GM12878 (cell line): ENCODE results near the gene MAB21L3. TPM values are rescaled to one million over a fixed set of nuclear protein-coding genes. Genes with fewer than 3 reads are reported as not detected.
A peak's percentile ranks its signal among the peaks of the same experiment; 100 is the strongest.

Experiments
- ATAC-seq: fragments of 200-7000 bp; cut with Tn5 transposase; 3 replicates; pipeline ENCODE4 v1.9.1; 2020; ENCODE audit warnings: mild to moderate bottlenecking, moderate library complexity
- BruUV-seq: library from RNA; stranded (reverse); fragments of 400-500 nt; replicated peaks from 2 replicates; lab custom pipeline; 2021; lab: Mats Ljungman, UMichigan
- CTCF ChIA-PET: fragments of 300-600 bp; sonication (Branson Sonifier 250); formaldehyde crosslinking; extraction: SDS; loops from one replicate; lab custom pipeline; 2021; ENCODE audit warnings: inconsistent platforms; lab: Yijun Ruan, JAX
- POLR2A ChIA-PET: fragments of 350-600 bp; formaldehyde crosslinking; extraction: SDS; loops from one replicate; lab custom pipeline; 2021; ENCODE audit warnings: inconsistent platforms; lab: Charles Lee
- RAD21 ChIA-PET: fragments of 300-600 bp; sonication (Branson Sonifier 250); formaldehyde crosslinking; loops from one replicate; lab custom pipeline; 2023; ENCODE audit warnings: antibody characterized with exemption; ENCODE audit not compliant: unreplicated experiment; lab: Charles Lee
- SMC1A ChIA-PET: fragments of 300-600 bp; sonication (Branson Sonifier 250); formaldehyde crosslinking; loops from one replicate; lab custom pipeline; 2023; ENCODE audit not compliant: unreplicated experiment, uncharacterized antibody; lab: Charles Lee
- DNase-seq: peaks from one replicate; pipeline ENCODE4 v3.0.0-alpha.2; 2011; ENCODE audit warnings: low read depth, low spot score
- FAIRE-seq: peaks from 3 replicates; lab custom pipeline; 2011; peaks lifted over from hg19 to GRCh38; lab: Jason Lieb, UNC
- H2AFZ ChIP-seq: 2 replicates; pipeline ENCODE4 v1.6.0; 2011; ENCODE audit warnings: low read depth, low read length, control low read depth; ENCODE audit not compliant: control insufficient read depth
- H3K27ac ChIP-seq: 2 replicates; pipeline ENCODE4 v1.5.1; 2011; ENCODE audit warnings: control low read depth; ENCODE audit not compliant: control insufficient read depth, insufficient read depth
- H3K27me3 ChIP-seq, 2 experiments: replicated peaks in 1 of 2; 2 replicates each; pipeline versions ENCODE4 v1.6.0 to v1.6.1; 2011; ENCODE audit warnings: low read length in 1 of 2; ENCODE audit not compliant: control insufficient read depth in 2 of 2, insufficient read depth in 2 of 2
- H3K36me3 ChIP-seq, 2 experiments: 2 replicates each; pipeline ENCODE4 v1.5.1; 2011; ENCODE audit warnings: low read length in 1 of 2; ENCODE audit not compliant: control insufficient read depth in 2 of 2, insufficient read depth in 2 of 2
- H3K4me1 ChIP-seq: 2 replicates; pipeline ENCODE4 v1.6.1; 2011; ENCODE audit warnings: mild to moderate bottlenecking, low read length, moderate library complexity, mixed read lengths; ENCODE audit not compliant: control insufficient read depth, insufficient read depth
- H3K4me2 ChIP-seq: 2 replicates; pipeline ENCODE4 v1.6.0; 2011; ENCODE audit warnings: control low read depth; ENCODE audit not compliant: control insufficient read depth, insufficient read depth
- H3K4me3 ChIP-seq: fragments of 200-600 bp; sonication (generic); 2 replicates; pipeline ENCODE4 v1.5.1; 2016
- H3K79me2 ChIP-seq: 2 replicates; pipeline ENCODE4 v1.6.0; 2011; ENCODE audit warnings: low read length; ENCODE audit not compliant: control insufficient read depth, insufficient read depth
- H3K9ac ChIP-seq: 2 replicates; pipeline ENCODE4 v1.8.0; 2011; ENCODE audit warnings: low read length, control low read depth, mixed read lengths; ENCODE audit not compliant: control insufficient read depth, insufficient read depth
- H3K9me3 ChIP-seq: replicated peaks from 3 replicates; pipeline ENCODE4 v1.5.1; 2011; ENCODE audit warnings: mild to moderate bottlenecking, low read length; ENCODE audit not compliant: control insufficient read depth, insufficient read depth
- H4K20me1 ChIP-seq: 2 replicates; pipeline ENCODE4 v1.6.0; 2011; ENCODE audit not compliant: control insufficient read depth, insufficient read depth
- KLF5 ChIP-seq: fragments of 450-650 bp; IDR thresholded peaks from 2 replicates; pipeline ENCODE4 v1.6.1; 2014; ENCODE audit warnings: mild to moderate bottlenecking; ENCODE audit not compliant: partially characterized antibody
- MEF2A ChIP-seq: IDR thresholded peaks from 2 replicates; pipeline ENCODE4 v1.6.1; 2011; ENCODE audit warnings: low read depth, mild to moderate bottlenecking, low read length, moderate library complexity; ENCODE audit not compliant: insufficient read depth
- NR2C1 ChIP-seq: fragments of 450-650 bp; IDR thresholded peaks from 2 replicates; pipeline ENCODE4 v1.6.1; 2017; ENCODE audit warnings: antibody characterized with exemption, mild to moderate bottlenecking, moderate library complexity
- RCOR1 ChIP-seq: conservative IDR thresholded peaks from 2 replicates; pipeline ENCODE4 v1.6.1; 2012; ENCODE audit warnings: low read depth, low read length, improper control_type of control experiment
- RFX5 ChIP-seq: IDR thresholded peaks from 2 replicates; pipeline ENCODE4 v1.6.1; 2011; ENCODE audit warnings: low read depth, low read length, improper control_type of control experiment
- ZBED1 ChIP-seq: IDR thresholded peaks from 2 replicates; pipeline ENCODE4 v1.6.1; 2016; ENCODE audit warnings: borderline replicate concordance
- ZNF274 ChIP-seq: IDR thresholded peaks from one replicate; pipeline ENCODE4 v1.8.0; 2011; ENCODE audit not compliant: insufficient read length, insufficient read depth
- WGBS: methylation state at CpG from one replicate; pipeline ENCODE4 v1.1.6; 2016; ENCODE audit warnings: low lambda C conversion rate; ENCODE audit not compliant: insufficient replicate concordance, insufficient coverage; ENCODE audit errors: missing lambda C conversion rate; 5-methylcytosine and 5-hydroxymethylcytosine counted together
- in situ Hi-C: fragments of 300-500 bp; cut with MboI; formaldehyde crosslinking; loops from 9 replicates; pipeline ENCODE4 v1.14.3; 2018; ENCODE audit warnings: mixed read lengths
- intact Hi-C: fragments of 100-400 bp; cut with micrococcal nuclease; formaldehyde crosslinking; loops from one replicate; pipeline ENCODE4 v1.14.2; 2022; ENCODE audit not compliant: unreplicated experiment
- polyA plus RNA-seq, 11 experiments: library from polyadenylated mRNA; depleted of rRNA in 4 of 11; unstranded in 6 of 11; stranded (reverse) in 5 of 11; fragments of >200 nt; fragmentation: Nextera tagmentation in 4 of 11; fragmentation: Illumina TruSeq in 1 of 11; extraction: Ambion mirVana in 4 of 11; extraction: Trizol in 1 of 11; gene quantifications; 1 replicate in 1 of 11; 2 replicates in 10 of 11; pipeline versions ENCODE4 v1.2.1 to v1.2.3, GENCODE V29; 2011 to 2016; ENCODE audit warnings: inconsistent platforms in 2 of 11, missing spikeins in 2 of 11, low read depth in 1 of 11
- total RNA-seq, 4 experiments: library from RNA; depleted of rRNA in 3 of 4; stranded (reverse); fragments of >200 nt in 3 of 4; fragmentation: Illumina TruSeq in 1 of 4; extraction: Trizol in 1 of 4; gene quantifications; 2 replicates each; pipeline versions ENCODE4 v1.2.1 to v1.2.3, GENCODE V29; 2013 to 2021
- TF ChIP-seq, protein P1 (sequence below): IDR thresholded peaks from 2 replicates; pipeline ENCODE4 v1.6.1; 2012; ENCODE audit warnings: low read length, inconsistent platforms

MAB21L3 gene
- total and polyA plus RNA-seq, 10 of the 15 experiments (the other 5 are each of a cell fraction or from before 2014, with no cell fraction given), result 0.18 to 18.6 (median 1.3) TPM

DNA sequence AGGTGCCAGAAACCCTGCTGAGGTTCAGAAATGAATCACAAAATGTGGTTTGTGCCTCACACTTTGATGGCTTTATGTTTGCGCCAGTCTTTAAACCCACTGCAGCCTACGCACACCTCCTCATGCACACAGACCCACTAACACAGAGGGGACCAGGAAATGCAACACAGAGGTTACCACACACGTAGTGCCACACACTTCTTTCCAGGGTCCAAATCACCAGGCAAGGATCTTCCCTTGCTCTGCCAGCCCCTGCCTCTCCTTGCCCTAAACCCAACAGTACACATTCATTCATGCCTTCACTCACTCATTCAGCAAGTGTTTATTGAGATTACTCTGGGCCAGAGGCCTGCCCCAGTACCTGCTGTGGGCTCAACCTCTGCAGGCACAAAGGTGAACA, 17.5 kb downstream of the MAB21L3 start:
- Histone ChIP-seq H3K4me2 (no peak overlapping the region), H2AFZ (no peak overlapping the region), H3K9me3 (no peaks in the 10 kb centered on the region; the same call in 2 of the 3 replicates), H3K36me3 (peaks cover 0 to 13% of the 10 kb centered on the region in 2 experiments; a peak in 2 of 4 replicates), H3K9ac (no peak overlapping the region), H3K4me1 (no peaks in the 10 kb centered on the region), H4K20me1 (no peaks in the 10 kb centered on the region), H3K4me3 (no peak overlapping the region), H3K79me2 (no peaks in the 10 kb centered on the region), H3K27ac (no peak overlapping the region), H3K27me3 (no peaks in the 10 kb centered on the region)
- ChIA-PET CTCF (no interaction called here), RAD21 (no interaction called here), POLR2A (no interaction called here), SMC1A (no interaction called here)
- in situ Hi-C loops (no loop called here), intact Hi-C loops (no loop called here)
- TF ChIP-seq NR2C1 (no peak), ZNF274 (no peak), KLF5 (no peak), ZBED1 (no peak), MEF2A (no peak), RFX5 (no peak), RCOR1 (no peak)
- TF ChIP-seq, protein P1, sequence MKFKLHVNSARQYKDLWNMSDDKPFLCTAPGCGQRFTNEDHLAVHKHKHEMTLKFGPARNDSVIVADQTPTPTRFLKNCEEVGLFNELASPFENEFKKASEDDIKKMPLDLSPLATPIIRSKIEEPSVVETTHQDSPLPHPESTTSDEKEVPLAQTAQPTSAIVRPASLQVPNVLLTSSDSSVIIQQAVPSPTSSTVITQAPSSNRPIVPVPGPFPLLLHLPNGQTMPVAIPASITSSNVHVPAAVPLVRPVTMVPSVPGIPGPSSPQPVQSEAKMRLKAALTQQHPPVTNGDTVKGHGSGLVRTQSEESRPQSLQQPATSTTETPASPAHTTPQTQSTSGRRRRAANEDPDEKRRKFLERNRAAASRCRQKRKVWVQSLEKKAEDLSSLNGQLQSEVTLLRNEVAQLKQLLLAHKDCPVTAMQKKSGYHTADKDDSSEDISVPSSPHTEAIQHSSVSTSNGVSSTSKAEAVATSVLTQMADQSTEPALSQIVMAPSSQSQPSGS, result no peak
- DNase-seq, result no peak
- no peak for FAIRE-seq
- WGBS, result 9% methylated on average over 3 of the region's 3 CpGs
- BruUV-seq, result no TSS peak
- ATAC-seq, result peak; percentile 46
